ENCODE data around the gene ZNF280C.
"Not testable (repeated sequence)": the region's sequence is repeated elsewhere in the genome, so short reads cannot be mapped to it uniquely, and the experiment has no call there.

The ZNF280C gene

GRCh38 chrX:130251671-130252070 lies 17.0 kb downstream of the ZNF280C start:
- Histone ChIP-seq H3K9me3 (ENCODE audit: control insufficient read depth, low read length) (no peaks in the 10 kb centered on the region), H3K9ac (no peak overlapping the region), H3K27ac (no peak overlapping the region), H3K79me2 (no peaks in the 10 kb centered on the region), H3K4me1 (no peaks in the 10 kb centered on the region), H2AFZ (no peak overlapping the region), H3K27me3 (ENCODE audit: control insufficient read depth, insufficient read depth, low read length) (no peaks in the 10 kb centered on the region), H3K4me3 (ENCODE audit: low read depth, low read length) (no peak overlapping the region), H3K4me2 (ENCODE audit: low read length) (no peak overlapping the region), H3K36me3 (ENCODE audit: control insufficient read depth, insufficient read depth, low read length) (no peaks in the 10 kb centered on the region)
- no peak for TF ChIP-seq CTCF (IDR thresholded peaks at IDR 0.05)

GRCh38 chrX:130247996-130248395 lies 20.7 kb downstream of the ZNF280C start:
- Histone ChIP-seq H3K27me3 (ENCODE audit: control insufficient read depth, insufficient read depth, low read length) (no peaks in the 10 kb centered on the region), H3K9ac (no peak overlapping the region), H2AFZ (no peak overlapping the region), H3K36me3 (ENCODE audit: control insufficient read depth, insufficient read depth, low read length) (no peaks in the 10 kb centered on the region), H3K4me1 (no peaks in the 10 kb centered on the region), H3K27ac (no peak overlapping the region), H3K4me3 (ENCODE audit: low read depth, low read length) (no peak overlapping the region), H3K4me2 (ENCODE audit: low read length) (no peak overlapping the region), H3K79me2 (no peaks in the 10 kb centered on the region), H3K9me3 (ENCODE audit: control insufficient read depth, low read length) (no peaks in the 10 kb centered on the region)
- TF ChIP-seq CTCF (IDR thresholded peaks at IDR 0.05) = no peak

DNA sequence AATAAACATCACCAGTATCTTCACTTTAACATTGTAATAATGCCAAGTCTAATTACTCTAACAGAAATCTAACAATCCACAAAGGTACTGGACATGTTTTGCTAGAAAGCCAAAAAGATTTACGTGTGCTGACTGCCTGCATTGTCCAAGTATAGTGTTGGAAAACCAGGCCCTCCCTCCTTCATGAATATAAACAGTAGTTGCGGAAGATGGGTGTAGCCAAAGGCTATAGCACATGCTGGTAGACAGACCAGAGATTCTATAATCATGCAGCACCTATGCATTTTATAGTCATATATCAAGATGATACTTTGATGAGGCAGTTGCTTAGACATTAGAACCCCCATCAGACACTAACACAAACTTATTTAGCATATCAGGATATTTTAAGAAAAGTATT lies 22.6 kb downstream of the ZNF280C start:
- Histone ChIP-seq H2AFZ (no peak overlapping the region), H3K4me3 (ENCODE audit: low read depth, low read length) (no peak overlapping the region), H3K27me3 (ENCODE audit: control insufficient read depth, insufficient read depth, low read length) (no peaks in the 10 kb centered on the region), H3K9me3 (ENCODE audit: control insufficient read depth, low read length) (no peaks in the 10 kb centered on the region), H3K36me3 (ENCODE audit: control insufficient read depth, insufficient read depth, low read length) (no peaks in the 10 kb centered on the region), H3K4me2 (ENCODE audit: low read length) (no peak overlapping the region), H3K79me2 (no peaks in the 10 kb centered on the region), H3K27ac (no peak overlapping the region), H3K4me1 (no peaks in the 10 kb centered on the region), H3K9ac (no peak overlapping the region)
- TF ChIP-seq CTCF (IDR thresholded peaks at IDR 0.05) = no peak

GRCh38 chrX:130245441-130245840 lies 23.3 kb downstream of the ZNF280C start:
- Histone ChIP-seq H3K4me3 (ENCODE audit: low read depth, low read length) (no peak overlapping the region), H3K36me3 (ENCODE audit: control insufficient read depth, insufficient read depth, low read length) (no peaks in the 10 kb centered on the region), H3K9ac (no peak overlapping the region), H3K4me1 (no peaks in the 10 kb centered on the region), H3K4me2 (ENCODE audit: low read length) (no peak overlapping the region), H3K9me3 (ENCODE audit: control insufficient read depth, low read length) (no peaks in the 10 kb centered on the region), H3K27me3 (ENCODE audit: control insufficient read depth, insufficient read depth, low read length) (no peaks in the 10 kb centered on the region), H3K79me2 (no peaks in the 10 kb centered on the region), H3K27ac (no peak overlapping the region), H2AFZ (no peak overlapping the region)
- no peak for TF ChIP-seq CTCF (IDR thresholded peaks at IDR 0.05)

GRCh38 chrX:130231184-130231583 lies 37.5 kb downstream of the ZNF280C start:
- H3K4me2 ChIP-seq (ENCODE audit: low read length); H3K27ac ChIP-seq; H3K9me3 ChIP-seq (ENCODE audit: control insufficient read depth, low read length); H3K4me3 ChIP-seq (ENCODE audit: low read depth, low read length); H2AFZ ChIP-seq; H3K4me1 ChIP-seq; H3K27me3 ChIP-seq (ENCODE audit: control insufficient read depth, insufficient read depth, low read length); H3K9ac ChIP-seq; H3K36me3 ChIP-seq (ENCODE audit: control insufficient read depth, insufficient read depth, low read length); H3K79me2 ChIP-seq: not testable (repeated sequence)

Measured in parathyroid adenoma (tissue), 2 donors.